SK-N-SH (cell line): Measurements from ENCODE around the gene KCND3. TPM values are rescaled to one million over a fixed set of nuclear protein-coding genes. Genes with fewer than 3 reads are reported as not detected.

Experiments used
- CTCF ChIA-PET: fragments of 300-600, 350-600 bp; formaldehyde crosslinking; extraction: SDS; loops from one replicate; lab custom pipeline; 2021; lab: Yijun Ruan, JAX
- POLR2A ChIA-PET: fragments of 350-600 bp; sonication (Branson Sonifier 250); formaldehyde crosslinking; extraction: SDS; loops from one replicate; lab custom pipeline; 2020; ENCODE audit warnings: antibody characterized with exemption, inconsistent platforms; lab: Yijun Ruan, JAX
- DNase-seq: peaks from one replicate; pipeline ENCODE4 v3.0.0; 2012
- H2AFZ ChIP-seq: fragments of 200-600 bp; sonication (generic); 2 replicates; pipeline ENCODE4 v1.8.1; 2016; ENCODE audit warnings: antibody characterized with exemption, mild to moderate bottlenecking, low read depth
- H3F3A ChIP-seq: fragments of 200-600 bp; sonication (generic); replicated peaks from 2 replicates; pipeline ENCODE3; 2016; ENCODE audit warnings: antibody characterized with exemption, mild to moderate bottlenecking; ENCODE audit not compliant: insufficient read depth
- H3K27ac ChIP-seq, 2 experiments: fragments of 200-500 bp in 1 of 2; fragments of 200-600 bp in 1 of 2; sonication (Bioruptor generic) in 1 of 2; sonication (generic), shearing (Covaris generic) in 1 of 2; 2 replicates each; pipeline versions ENCODE4 v1.5.1 to v1.6.1; 2014 to 2016; ENCODE audit warnings: low read depth in 2 of 2, inconsistent platforms in 1 of 2, low read length in 1 of 2, mild to moderate bottlenecking in 1 of 2, mixed read lengths in 1 of 2
- H3K27me3 ChIP-seq: fragments of 200-600 bp; sonication (generic), shearing (Covaris generic); 2 replicates; pipeline ENCODE4 v1.6.1; 2016; ENCODE audit warnings: mixed run types; ENCODE audit not compliant: insufficient read depth
- H3K36me3 ChIP-seq, 2 experiments: fragments of 200-500 bp in 1 of 2; fragments of 200-600 bp in 1 of 2; sonication (Bioruptor generic) in 1 of 2; sonication (generic) in 1 of 2; replicated peaks in 1 of 2; 2 replicates each; pipeline versions ENCODE3 to v1.5.1; 2014 to 2016; ENCODE audit warnings: low read length in 1 of 2, mild to moderate bottlenecking in 1 of 2; ENCODE audit not compliant: insufficient read depth in 2 of 2, control insufficient read depth in 1 of 2
- H3K4me1 ChIP-seq, 2 experiments: fragments of 200-500 bp in 1 of 2; fragments of 200-600 bp in 1 of 2; sonication (Bioruptor generic) in 1 of 2; sonication (generic), shearing (Covaris generic) in 1 of 2; 2 replicates each; pipeline versions ENCODE4 v1.5.1 to v1.6.1; 2014 to 2016; ENCODE audit warnings: low read depth in 1 of 2, low read length in 1 of 2, mixed run types in 1 of 2; ENCODE audit not compliant: insufficient read depth in 2 of 2, control insufficient read depth in 1 of 2
- H3K4me2 ChIP-seq: fragments of 200-600 bp; sonication (generic), shearing (Covaris generic); 2 replicates; pipeline ENCODE4 v1.6.1; 2017; ENCODE audit warnings: mixed run types
- H3K4me3 ChIP-seq, 2 experiments: fragments of 200-500 bp in 1 of 2; fragments of 200-600 bp in 1 of 2; sonication (Bioruptor generic) in 1 of 2; sonication (generic), shearing (Covaris generic) in 1 of 2; 2 replicates each; pipeline versions ENCODE4 v1.5.1 to v1.8.1; 2014 to 2016; ENCODE audit warnings: low read depth in 2 of 2, inconsistent platforms in 1 of 2, low read length in 1 of 2, mild to moderate bottlenecking in 1 of 2, mixed read lengths in 1 of 2, moderate library complexity in 1 of 2
- H3K79me2 ChIP-seq: fragments of 200-600 bp; sonication (generic); 2 replicates; pipeline ENCODE4 v1.8.1; 2017; ENCODE audit warnings: mild to moderate bottlenecking; ENCODE audit not compliant: insufficient read depth
- H3K9ac ChIP-seq: fragments of 200-600 bp; sonication (generic); 2 replicates; pipeline ENCODE4 v1.6.1; 2017; ENCODE audit warnings: mixed run types
- H3K9me2 ChIP-seq: fragments of 200-600 bp; sonication (generic); 2 replicates; pipeline ENCODE4 v1.6.1; 2017; ENCODE audit warnings: mixed run types
- H3K9me3 ChIP-seq: fragments of 200-600 bp; sonication (generic); 2 replicates; pipeline ENCODE4 v1.6.1; 2017; ENCODE audit warnings: mixed run types, mild to moderate bottlenecking, moderate library complexity
- H4K20me1 ChIP-seq: fragments of 200-600 bp; sonication (generic); 2 replicates; pipeline ENCODE4 v1.6.1; 2017; ENCODE audit warnings: mild to moderate bottlenecking, mixed run types; ENCODE audit not compliant: insufficient read depth
- CHD2 ChIP-seq: fragments of 150-350 bp; IDR thresholded peaks from 2 replicates; pipeline ENCODE4 v1.6.1; 2018; ENCODE audit warnings: low read length; ENCODE audit not compliant: partially characterized antibody
- ELF1 ChIP-seq: IDR thresholded peaks from 2 replicates; pipeline ENCODE4 v1.4.0; 2012
- FOSL2 ChIP-seq: IDR thresholded peaks from 2 replicates; pipeline ENCODE4 v1.4.0; 2012; ENCODE audit warnings: low read depth, mild to moderate bottlenecking, moderate library complexity, borderline replicate concordance
- RFX5 ChIP-seq: IDR thresholded peaks from 2 replicates; pipeline ENCODE4 v1.6.1; 2012; ENCODE audit warnings: mild to moderate bottlenecking, improper control_type of control experiment, low read length
- TEAD4 ChIP-seq: IDR thresholded peaks from 2 replicates; pipeline ENCODE4 v1.4.0; 2012; ENCODE audit warnings: mild to moderate bottlenecking, borderline replicate concordance; ENCODE audit not compliant: insufficient read depth
- YY1 ChIP-seq: IDR thresholded peaks from 2 replicates; pipeline ENCODE4 v1.4.0; 2012; ENCODE audit warnings: low read depth, mild to moderate bottlenecking
- WGBS: methylation state at CpG from one replicate; pipeline ENCODE4 v1.1.6; 2017; ENCODE audit warnings: low lambda C conversion rate; 5-methylcytosine and 5-hydroxymethylcytosine counted together
- polyA plus RNA-seq, 3 experiments: library from polyadenylated mRNA; depleted of rRNA; stranded (reverse); fragments of >200 nt; gene quantifications; 2 replicates each; pipeline ENCODE4 v1.2.3, GENCODE V29; 2012
- TF ChIP-seq, protein P1 (sequence below): IDR thresholded peaks from 2 replicates; pipeline ENCODE4 v1.4.0; 2012; ENCODE audit warnings: low read depth
- TF ChIP-seq, protein P2 (sequence below): fragments of 200-600 bp; sonication (generic); IDR thresholded peaks from 2 replicates; pipeline ENCODE4 v1.6.1; 2017; ENCODE audit warnings: antibody characterized with exemption, mild to moderate bottlenecking, moderate library complexity
- TF ChIP-seq, protein P3 (sequence below): IDR thresholded peaks from 2 replicates; pipeline ENCODE4 v1.6.1; 2012; ENCODE audit warnings: mild to moderate bottlenecking, low read depth, low read length, moderate library complexity

Gene KCND3
- polyA plus RNA-seq, 1 of the 3 experiments (the other 2 are of a cell fraction), result not detected

DNA sequence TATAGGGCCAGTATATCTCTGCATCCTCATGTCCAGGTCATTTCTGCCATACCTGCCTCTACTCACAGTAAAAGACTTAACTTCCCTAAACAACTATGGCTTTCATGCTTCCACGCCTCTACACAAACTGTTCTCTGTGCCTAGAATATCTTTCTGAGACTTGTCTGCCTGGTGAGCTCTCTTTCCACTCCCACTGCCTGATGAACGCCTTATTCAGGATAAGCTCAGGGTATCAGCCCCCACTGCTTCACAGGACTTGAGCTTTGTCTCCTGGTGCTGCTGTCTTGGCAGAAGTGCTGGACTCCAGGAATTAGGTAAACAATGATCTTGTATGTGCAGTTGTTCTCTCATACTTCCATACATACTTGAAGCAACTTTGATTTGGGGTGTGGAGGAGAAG, 238.6 kb downstream of the KCND3 start:
- Histone ChIP-seq H3K9me3 (no peaks in the 10 kb centered on the region), H3K4me2 (no peak overlapping the region), H3K36me3 (no peaks in the 10 kb centered on the region), H3K4me3 (no peak overlapping the region), H2AFZ (no peak overlapping the region), H3F3A (peaks cover 9% of the 10 kb centered on the region), H3K9me2 (no peaks in the 10 kb centered on the region), H3K79me2 (peaks cover under 1% of the 10 kb centered on the region; the same call in 1 of the 2 replicates), H4K20me1 (no peaks in the 10 kb centered on the region), H3K27ac (no peak overlapping the region), H3K9ac (no peak overlapping the region), H3K4me1 (peaks cover 5 to 16% of the 10 kb centered on the region in 2 experiments; a peak in 2 of 4 replicates), H3K27me3 (no peaks in the 10 kb centered on the region)
- ChIA-PET CTCF (interaction anchor here (1.9 to 8.3 kb wide), 3 partner anchors 19 to 243 kb away, joined by 9 to 72 read pairs (median 36); no protein-coding TSS in a partner anchor), POLR2A (interaction anchor here (3.7 kb wide), 1 partner anchor 12 kb away, joined by 19 read pairs; the partner anchor contains the start of gene INKA2)
- 84% methylated on average over 2 of the region's 2 CpGs for WGBS
- no peak for TF ChIP-seq CHD2
- TF ChIP-seq, protein P1, sequence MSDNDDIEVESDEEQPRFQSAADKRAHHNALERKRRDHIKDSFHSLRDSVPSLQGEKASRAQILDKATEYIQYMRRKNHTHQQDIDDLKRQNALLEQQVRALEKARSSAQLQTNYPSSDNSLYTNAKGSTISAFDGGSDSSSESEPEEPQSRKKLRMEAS, result no peak
- no peak for TF ChIP-seq RFX5
- TF ChIP-seq, protein P2, sequence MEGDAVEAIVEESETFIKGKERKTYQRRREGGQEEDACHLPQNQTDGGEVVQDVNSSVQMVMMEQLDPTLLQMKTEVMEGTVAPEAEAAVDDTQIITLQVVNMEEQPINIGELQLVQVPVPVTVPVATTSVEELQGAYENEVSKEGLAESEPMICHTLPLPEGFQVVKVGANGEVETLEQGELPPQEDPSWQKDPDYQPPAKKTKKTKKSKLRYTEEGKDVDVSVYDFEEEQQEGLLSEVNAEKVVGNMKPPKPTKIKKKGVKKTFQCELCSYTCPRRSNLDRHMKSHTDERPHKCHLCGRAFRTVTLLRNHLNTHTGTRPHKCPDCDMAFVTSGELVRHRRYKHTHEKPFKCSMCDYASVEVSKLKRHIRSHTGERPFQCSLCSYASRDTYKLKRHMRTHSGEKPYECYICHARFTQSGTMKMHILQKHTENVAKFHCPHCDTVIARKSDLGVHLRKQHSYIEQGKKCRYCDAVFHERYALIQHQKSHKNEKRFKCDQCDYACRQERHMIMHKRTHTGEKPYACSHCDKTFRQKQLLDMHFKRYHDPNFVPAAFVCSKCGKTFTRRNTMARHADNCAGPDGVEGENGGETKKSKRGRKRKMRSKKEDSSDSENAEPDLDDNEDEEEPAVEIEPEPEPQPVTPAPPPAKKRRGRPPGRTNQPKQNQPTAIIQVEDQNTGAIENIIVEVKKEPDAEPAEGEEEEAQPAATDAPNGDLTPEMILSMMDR, result no peak
- no peak for TF ChIP-seq YY1
- TF ChIP-seq FOSL2, result no peak
- TF ChIP-seq ELF1, result no peak
- no peak for DNase-seq

DNA sequence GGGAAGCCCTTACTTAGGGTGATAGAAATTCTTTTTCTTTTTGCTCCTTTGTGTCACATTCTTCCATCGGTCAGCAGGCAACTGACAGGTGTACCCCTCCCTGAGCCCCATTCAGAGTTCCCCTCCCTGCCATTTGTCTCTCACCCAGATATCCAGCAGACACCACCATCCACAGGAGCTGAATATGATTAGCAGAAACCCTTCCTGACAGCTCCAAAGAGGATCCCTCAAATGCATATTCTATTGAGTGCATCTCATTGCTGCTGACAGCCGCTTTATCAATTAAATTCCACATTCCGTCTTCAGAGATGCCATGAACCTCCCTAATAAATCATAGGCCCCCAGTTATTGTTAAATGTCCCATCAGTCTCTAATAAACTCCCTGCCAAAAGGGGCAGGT, 239.8 kb downstream of the KCND3 start:
- no peak overlapping the region for H3K4me3 ChIP-seq
- H3K9me3 ChIP-seq, result no peaks in the 10 kb centered on the region
- H3K79me2 ChIP-seq, result no peaks in the 10 kb centered on the region
- 64% methylated on average over 3 of the region's 3 CpGs for WGBS
- no peak overlapping the region for H3K9ac ChIP-seq
- H3K27me3 ChIP-seq, result no peaks in the 10 kb centered on the region
- no peak overlapping the region for H2AFZ ChIP-seq
- POLR2A ChIA-PET, result interaction anchor here (3.7 kb wide), 1 partner anchor 10 kb away, joined by 19 read pairs; the partner anchor contains the start of gene INKA2
- no peak for DNase-seq
- H3K27ac ChIP-seq, result no peak overlapping the region
- H3K4me1 ChIP-seq, result peaks cover 3 to 16% of the 10 kb centered on the region in 2 experiments; a peak in 2 of 4 replicates
- H4K20me1 ChIP-seq, result no peaks in the 10 kb centered on the region
- no peak for TF ChIP-seq FOSL2
- TF ChIP-seq, protein P3, sequence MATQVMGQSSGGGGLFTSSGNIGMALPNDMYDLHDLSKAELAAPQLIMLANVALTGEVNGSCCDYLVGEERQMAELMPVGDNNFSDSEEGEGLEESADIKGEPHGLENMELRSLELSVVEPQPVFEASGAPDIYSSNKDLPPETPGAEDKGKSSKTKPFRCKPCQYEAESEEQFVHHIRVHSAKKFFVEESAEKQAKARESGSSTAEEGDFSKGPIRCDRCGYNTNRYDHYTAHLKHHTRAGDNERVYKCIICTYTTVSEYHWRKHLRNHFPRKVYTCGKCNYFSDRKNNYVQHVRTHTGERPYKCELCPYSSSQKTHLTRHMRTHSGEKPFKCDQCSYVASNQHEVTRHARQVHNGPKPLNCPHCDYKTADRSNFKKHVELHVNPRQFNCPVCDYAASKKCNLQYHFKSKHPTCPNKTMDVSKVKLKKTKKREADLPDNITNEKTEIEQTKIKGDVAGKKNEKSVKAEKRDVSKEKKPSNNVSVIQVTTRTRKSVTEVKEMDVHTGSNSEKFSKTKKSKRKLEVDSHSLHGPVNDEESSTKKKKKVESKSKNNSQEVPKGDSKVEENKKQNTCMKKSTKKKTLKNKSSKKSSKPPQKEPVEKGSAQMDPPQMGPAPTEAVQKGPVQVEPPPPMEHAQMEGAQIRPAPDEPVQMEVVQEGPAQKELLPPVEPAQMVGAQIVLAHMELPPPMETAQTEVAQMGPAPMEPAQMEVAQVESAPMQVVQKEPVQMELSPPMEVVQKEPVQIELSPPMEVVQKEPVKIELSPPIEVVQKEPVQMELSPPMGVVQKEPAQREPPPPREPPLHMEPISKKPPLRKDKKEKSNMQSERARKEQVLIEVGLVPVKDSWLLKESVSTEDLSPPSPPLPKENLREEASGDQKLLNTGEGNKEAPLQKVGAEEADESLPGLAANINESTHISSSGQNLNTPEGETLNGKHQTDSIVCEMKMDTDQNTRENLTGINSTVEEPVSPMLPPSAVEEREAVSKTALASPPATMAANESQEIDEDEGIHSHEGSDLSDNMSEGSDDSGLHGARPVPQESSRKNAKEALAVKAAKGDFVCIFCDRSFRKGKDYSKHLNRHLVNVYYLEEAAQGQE, result no peak
- TF ChIP-seq TEAD4, result no peak
- TF ChIP-seq YY1, result no peak
- TF ChIP-seq, all 33 proteins: peak for 0
- CTCF ChIA-PET, result interaction anchor here (1.0 to 8.3 kb wide), 5 partner anchors 20 to 272 kb away, joined by 3 to 72 read pairs (median 9); no protein-coding TSS in a partner anchor
- H3K36me3 ChIP-seq, result no peaks in the 10 kb centered on the region
- H3K4me2 ChIP-seq, result no peak overlapping the region
- H3K9me2 ChIP-seq, result no peaks in the 10 kb centered on the region
- H3F3A ChIP-seq, result peaks cover 1% of the 10 kb centered on the region
